NCI-H748 (cell line): Measurements from ENCODE around the gene FAM131B.

Experiments
- DNase-seq: peaks from one replicate; lab custom pipeline; 2025; ENCODE audit not compliant: unreplicated experiment; lab: John Stamatoyannopoulos, UW

The FAM131B gene

DNA sequence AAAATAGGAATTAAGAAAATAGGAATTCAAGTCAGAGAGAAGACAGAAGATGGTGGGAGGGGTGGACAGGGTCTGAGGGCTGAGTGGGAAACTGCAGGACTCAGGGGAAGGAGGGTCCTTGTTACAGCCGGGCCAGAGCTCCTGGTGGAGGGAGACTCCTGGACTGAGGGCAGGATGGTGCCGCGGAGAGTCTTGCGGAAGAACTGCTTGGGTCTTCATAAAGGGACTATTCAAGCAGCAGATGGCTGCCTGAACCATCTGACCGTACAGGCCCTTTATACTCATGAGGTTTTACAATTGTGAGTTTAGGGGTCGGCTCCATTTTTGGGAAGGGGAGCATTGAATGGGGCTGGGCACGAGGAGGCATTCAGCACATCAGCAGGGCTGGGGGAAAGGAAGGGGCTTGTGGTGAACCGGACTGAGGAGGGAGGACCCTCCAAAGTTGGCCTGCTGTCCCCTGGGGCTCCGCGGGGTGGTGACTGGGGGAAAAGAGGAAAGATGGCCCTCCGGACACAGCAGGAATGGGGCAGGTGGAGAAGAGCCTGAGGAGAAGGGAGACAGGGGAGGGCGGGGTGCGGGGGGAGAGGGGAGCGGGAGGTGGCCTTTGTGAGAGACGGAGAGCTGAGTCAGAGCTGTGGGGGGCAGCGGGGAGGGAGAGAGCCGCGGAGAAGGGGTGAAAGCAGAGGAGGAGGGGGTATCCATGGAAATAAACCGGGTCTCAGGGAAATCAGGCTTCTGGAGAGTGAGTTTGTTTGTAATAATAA, 1.5 kb downstream of the FAM131B start:
- peak; percentile 71 for DNase-seq

DNA sequence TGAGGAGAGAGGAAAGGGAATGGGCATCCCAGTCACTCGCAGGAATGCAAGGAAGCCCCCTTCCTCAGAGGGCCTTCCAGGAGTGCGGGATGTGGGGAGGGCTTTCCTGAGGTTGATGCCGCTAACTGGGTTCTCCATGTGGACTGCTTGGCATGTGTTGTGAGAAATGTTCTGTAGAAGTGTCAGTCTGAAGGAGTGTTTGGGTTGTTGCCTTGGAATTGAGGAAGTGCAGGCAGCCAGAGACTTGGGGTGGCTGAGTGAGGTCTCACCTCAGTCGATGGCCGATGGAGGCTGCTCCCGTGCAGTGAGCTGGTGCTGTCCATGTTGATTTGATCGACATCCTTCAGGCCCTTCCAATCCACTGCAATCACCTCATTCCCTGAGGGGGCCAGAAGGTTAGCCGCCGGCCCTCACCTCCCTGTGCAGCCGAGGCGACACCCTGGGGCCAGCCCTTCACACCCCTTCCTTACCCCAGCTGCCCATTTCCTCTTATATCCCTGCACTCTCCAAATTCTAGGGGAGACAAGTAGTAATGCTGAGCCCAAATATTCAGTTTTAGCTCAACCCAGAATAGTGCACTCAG, 2.7 kb downstream of the FAM131B start:
- no peak for DNase-seq

DNA sequence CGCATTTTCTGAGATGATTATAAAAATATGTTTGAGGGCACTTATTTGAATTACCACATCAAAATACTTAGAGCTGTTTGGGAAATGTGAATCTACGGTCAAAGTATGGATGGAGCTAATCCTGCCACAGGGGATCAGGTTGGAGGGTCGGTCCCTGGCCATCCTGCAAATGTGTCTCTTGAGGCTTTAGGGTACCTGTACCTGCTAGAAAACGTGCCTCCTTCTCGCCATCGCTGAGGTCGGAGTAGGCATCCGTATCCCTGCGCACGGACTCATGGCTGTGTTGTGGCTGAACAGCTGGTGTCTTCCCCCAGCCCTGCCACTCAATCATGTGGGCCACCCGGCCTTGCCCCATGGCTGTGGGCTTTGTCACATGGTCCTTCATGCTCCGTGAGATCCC, 3.9 kb downstream of the FAM131B start:
- no peak for DNase-seq

DNA sequence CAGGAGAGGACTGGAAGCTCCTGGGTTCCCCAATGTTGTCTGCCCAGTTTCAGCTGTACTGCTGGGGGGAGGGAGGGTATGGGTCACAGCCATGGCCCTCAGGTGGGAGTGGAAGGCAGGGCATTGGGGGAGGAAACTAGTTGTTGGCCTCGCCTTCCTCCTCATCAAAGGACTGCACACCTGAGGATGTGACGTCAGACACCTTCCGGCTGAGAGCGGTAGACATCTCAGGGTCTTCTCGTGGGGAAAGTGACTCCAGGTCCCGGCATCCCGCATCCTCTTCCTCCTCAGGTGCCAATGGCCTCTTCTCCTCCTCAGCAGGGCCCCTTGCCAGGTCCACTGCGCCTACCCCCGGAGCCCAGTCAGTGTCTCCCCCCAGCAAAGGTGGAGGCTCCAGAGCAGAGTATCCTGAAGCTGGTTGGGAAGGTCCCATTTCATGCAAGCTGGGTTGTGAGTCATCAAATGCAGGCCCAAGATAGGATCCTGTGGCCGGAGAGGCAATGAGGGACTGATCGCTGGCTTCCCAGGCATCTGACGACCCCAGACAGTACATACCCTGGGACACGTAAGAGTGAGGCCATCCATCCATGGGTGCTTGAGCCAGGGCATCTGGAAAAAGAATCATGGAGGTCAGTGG, 6.0 kb downstream of the FAM131B start:
- DNase-seq = no peak

DNA sequence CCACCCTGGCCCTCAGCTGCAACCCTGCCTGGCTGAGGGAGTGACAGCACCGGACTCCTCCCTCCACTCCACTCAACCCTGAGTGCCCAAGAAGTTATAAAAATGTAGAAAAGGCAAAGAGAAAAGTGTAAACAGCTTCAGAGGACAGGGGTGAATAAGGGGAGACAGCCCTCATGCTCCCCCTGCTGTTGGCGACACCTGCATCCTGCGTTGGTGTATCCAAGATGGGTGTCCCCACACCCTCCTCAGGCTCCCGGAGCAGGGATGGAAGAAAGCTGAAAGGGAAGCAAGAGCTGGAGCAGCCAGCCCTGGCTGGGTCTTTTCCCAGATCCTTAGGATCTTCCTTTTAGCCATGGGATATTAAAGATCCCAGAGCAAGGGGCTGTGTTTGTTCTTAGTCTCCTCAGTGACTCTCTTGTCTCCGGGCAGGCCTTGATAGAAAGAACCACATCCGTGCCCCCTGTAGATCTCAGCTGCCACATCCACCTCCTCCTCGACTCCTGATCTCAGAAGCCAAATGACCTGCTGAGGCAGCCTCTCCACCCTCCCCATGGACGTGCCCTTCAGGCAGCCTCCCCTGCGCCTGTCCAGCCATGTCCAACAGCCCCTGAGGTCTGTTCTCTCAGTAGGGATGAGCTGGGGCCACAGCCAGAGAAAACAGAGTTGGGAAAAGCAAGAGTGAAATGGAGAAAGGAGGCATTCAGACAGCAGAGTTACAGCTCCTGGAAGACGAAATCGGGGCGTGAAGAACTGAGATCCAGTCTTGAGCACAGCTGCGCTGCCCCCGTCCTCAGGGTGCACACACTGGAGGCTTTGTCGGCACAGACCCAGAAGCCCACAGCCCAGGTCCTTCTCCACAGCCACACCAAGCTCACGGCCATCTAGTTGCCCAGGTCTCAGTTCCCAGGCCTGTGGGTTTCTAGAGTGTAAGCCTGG, 6.8 kb downstream of the FAM131B start:
- no peak for DNase-seq

DNA sequence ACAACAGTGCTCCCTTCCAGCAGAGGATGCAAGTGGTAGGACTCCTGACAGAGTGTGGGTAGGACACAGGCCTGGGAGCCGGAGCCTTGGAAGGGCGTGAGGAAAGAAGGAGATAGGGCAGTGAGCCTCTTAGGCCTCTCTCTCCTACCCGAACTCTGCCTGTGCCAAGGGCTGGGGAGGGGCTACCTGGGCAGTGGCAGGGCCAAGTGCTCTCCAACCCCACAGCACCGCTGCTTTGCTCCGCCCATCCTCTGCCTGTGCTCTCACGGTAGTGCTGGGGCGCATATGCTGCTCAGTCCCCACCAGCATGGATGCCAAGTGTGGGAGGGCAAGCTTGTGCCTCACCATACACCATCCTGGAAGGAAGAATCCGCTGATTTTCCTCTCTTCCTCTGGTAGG, 7.5 kb downstream of the FAM131B start:
- DNase-seq = no peak

DNA sequence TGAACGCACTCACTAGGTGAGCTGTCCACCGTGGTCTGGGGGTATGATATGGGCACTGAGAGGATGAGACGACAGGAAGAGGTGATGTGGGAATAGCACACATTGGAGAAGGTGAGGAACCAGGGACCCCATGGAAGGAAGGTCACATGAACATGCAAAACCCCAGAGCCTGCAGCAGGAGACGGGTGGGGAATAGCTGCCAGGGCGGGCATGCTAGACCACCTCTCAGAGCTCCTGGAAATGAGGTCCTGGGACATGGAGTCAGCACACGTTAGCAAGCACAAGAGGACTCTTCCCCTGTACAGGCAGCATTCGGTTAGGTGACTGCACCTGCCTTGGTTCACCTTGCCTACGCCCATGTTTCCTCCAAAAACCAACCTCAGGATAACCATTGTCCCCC, 8.1 kb downstream of the FAM131B start:
- DNase-seq = no peak

DNA sequence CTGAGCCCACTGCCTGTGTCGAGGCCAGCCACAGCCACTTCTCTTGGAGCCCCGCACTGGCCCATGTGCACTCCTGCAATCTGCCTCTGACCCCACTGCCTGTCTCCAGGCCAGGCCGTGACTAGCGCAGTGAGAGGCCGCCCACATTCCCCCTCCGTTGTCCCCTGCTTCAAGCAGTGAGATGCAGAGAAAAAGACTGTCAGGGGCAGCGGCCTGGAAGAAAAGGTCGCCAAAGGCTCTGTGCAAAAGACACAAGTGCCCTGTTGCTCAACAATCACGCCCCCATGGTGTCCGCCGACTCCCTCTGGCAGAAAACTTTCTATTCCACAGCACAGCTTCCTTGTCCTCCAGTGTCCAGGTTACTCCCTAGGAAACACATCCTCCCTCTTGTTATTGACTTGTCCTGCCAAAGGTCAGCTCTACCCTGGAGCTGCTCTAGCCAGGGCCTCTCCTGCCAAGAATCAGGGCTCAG, 9.9 kb downstream of the FAM131B start:
- DNase-seq = no peak

DNA sequence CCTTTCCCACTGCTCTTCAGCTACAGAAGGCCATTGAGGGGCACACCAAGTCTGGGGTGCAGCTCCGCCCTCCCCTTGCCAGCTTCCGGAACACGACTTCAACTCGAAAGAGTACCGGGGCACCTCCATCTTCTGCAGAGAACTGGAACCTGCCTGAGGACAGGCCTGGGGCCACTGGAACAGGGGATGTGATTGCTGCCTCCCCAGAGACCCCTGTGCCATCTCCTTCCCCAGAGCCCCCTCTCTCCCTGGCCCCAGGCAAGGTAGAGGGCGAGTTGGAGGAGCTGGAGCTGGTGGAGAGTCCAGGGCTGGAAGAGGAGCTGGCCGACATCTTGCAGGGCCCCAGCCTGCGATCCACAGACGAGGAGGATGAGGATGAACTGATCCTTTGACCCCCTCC, 10.9 kb downstream of the FAM131B start:
- DNase-seq = no peak

DNA sequence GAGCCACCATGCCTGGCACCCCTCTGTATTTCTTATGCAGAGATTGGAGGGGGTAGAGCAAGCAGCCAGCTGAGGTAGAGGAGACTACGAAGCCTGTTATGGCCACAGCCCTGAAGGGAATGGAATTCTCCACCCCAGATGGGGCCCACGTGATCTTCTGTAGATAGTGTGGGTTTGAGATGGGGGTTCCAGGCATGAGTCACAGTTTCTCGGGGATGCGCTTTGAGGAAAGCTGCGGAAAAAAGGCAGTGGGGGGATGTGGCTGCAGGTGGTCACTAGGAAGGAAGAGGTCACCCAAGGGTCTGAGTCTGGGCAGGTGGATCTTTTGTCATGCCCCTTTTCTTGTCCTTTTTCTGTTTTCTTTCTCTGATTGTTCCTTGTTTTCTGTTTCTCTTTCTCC, 11.5 kb downstream of the FAM131B start:
- DNase-seq = no peak

DNA sequence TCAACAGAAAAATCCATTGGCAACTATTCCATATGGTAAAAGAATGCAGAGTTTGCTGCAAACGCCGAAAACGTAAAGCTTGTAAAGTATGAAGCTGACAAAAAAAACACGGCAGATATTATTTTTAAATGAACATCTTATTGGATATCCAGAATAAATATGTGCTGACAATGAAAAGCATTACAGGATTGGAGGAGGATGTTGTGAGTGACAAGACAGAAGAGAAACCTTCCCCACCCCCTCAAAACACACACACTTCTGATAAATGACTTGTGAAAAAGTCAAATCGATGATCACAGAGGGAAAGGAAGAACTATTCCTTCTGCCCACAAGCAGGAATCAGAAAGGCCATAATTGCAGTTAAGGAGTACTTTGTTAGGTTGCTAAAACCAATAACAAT, 14.6 kb downstream of the FAM131B start:
- DNase-seq = no peak

DNA sequence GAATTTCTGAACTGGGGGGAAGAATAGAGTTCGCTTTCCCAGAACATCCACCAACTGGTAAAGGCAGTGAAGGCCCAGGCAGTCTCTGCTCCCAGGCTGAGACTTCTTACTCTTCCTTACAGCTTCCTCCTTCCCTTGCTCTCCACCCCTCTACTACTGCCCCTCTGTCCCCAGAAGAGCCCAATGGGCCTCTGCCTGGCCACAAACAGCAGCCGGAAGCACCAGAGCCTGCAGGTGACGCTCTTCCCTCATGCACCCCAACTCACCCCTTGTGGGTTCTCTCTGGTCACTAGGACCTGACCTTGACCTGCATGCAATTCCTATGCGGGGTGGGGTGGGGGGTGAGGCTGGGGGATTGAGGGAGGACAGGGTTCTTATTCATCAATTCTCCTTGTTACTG, 16.5 kb downstream of the FAM131B start:
- DNase-seq = no peak

DNA sequence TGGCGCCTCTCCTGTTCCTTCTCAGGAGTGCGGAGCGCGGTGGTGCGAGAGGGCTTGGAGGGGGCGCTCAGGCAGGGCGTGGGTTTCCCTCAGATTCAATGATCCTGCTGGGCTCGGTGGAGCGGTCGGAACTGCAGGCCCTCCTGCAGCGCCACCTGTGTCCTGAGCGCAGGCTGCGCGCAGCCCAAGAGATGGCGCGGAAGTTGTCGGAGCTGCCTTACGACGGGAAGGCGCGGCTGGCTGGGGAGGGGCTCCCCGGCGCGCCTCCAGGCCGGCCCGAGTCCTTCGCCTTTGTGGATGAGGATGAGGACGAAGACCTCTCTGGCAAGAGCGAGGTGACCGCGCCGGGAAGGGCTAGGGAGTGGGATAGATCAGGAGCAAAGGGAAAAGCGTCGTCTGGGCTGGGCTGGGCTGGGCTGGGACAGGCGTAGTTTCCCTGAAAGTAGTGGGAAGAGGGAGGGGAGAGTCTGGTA, 17.0 kb downstream of the FAM131B start:
- DNase-seq = peak; percentile 86

DNA sequence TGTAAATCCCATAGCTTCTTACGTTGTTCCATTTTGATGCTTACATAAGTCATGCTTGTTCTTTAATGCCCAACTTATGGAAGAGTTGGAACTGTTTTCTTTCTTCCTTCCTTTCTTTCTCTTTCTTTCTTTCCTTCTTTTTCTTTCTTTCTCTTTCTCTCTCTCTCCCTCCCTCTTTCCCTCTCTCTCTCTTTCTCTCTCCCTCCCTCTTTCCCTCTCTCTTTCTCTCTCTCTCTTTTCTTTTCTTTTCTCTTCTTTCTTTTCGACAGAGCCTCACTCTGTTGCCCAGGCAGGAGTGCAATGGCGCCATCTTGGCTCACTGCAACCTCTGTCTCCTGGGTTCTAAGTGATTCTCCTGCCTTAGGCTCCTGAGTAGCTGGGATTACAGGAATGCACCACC, 18.9 kb downstream of the FAM131B start:
- DNase-seq = no peak

DNA sequence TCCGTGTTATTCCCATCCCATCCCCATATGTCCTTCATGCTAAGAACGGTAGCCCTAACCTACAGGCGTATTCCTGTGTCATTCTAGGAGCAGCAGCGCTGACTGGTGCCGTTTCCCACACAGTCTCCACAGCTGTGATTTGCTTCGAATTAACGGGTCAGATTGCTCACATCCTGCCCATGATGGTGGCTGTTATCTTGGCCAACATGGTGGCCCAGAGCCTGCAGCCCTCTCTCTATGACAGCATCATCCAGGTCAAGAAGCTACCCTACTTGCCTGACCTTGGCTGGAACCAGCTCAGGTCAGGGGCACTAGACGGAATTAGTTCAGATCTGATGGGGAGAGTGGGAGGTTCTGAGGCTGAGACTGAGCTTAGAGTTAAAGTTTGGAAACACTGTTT, 20.7 kb downstream of the FAM131B start:
- DNase-seq = no peak

DNA sequence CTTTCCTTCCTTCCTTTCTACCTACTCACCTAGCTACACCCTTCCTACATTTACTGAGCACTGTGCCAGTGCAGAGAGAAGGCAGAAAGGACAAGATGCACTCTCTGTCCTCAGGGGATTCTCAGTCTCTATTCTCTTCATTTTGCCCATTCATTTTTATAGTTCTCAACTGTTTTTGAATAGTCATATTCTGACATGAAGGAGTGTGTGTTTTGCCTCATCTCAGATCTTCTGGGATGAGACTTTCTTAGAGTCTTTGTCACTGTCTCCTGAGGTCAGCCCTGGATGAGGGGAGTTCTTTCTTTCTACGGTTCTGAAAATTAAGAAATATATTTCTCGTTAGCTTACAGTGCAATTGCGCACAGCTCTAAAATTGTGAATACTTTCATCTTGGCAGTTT, 25.3 kb downstream of the FAM131B start:
- no peak for DNase-seq

DNA sequence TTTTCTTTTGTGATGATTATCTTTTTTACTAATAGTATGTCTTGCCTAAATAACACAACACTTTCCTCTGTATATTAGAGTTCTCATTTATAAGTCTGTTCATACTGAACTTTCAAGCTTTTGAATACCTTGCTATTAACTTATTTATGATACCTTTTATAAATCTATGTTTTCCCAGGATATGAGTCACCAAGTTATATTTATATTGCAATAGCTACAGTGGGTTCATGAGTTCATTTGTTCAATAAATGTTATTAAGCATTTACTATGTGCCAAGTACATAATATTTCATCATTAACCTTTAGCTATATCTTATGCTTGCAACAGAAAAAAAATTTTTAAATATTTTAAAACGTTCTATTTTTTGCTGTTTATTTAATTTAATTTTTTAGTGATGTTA, 28.3 kb downstream of the FAM131B start:
- DNase-seq = no peak

DNA sequence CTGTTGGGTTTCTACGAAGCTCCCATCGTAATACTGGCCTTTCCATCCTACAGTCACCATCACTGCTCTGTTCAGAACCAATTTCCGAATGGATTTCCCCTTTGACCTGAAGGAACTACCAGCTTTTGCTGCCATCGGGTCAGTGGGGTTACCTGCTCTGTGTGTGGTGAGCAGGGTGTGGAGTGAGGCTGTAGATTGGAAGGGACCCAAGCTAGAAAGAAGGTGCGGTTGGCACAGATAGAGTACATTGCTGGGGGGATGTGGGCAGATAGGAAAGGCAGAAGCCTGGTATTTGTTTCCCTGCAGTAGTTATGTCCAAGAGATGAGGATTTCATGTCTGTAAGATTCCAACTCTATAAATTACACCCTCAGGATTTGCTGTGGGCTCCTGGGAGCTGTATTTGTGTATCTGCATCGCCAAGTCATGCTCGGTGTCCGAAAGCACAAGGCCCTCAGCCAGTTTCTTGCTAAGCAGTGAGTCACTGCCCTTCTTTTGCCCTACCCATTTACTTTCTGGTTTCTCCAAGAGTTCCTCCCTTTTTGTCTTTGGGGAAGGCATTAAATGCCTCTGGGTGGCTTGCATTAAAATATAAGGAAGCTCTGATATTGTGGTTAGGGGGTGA, 31.2 kb downstream of the FAM131B start:
- DNase-seq = no peak

DNA sequence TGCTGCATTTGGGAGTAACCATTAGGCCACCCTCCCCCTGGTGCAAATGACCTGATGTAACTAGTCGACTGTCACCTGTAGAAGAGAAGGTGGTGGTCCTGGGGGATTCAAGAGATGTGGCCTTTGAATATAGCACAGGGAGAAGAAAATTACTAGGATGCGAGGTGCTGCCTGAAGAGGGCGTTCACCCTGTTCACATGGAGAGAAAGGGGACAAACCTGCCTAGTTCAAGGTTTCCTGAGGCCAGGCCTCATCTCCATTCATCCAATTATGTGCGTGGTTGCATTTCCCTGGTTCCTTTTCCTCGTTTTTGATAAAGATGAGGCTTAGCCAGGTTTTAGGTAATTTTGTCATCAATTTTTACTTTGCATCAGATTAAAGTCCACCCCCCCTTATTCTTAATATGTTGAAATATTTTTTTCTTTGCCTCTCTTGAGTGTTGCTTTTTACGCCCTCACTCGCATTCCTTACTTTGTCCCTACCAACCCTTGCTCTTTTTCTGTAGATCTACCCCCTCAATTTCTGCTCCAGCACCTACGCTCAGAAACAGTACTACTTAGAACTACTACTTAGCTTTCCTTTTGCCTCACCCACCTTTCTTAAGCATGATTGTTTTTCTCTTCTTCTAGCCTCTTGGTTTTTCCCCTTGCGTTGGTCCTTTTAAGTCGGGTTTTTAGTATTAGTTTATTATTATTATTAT, 32.9 kb downstream of the FAM131B start:
- peak; percentile 10 for DNase-seq

DNA sequence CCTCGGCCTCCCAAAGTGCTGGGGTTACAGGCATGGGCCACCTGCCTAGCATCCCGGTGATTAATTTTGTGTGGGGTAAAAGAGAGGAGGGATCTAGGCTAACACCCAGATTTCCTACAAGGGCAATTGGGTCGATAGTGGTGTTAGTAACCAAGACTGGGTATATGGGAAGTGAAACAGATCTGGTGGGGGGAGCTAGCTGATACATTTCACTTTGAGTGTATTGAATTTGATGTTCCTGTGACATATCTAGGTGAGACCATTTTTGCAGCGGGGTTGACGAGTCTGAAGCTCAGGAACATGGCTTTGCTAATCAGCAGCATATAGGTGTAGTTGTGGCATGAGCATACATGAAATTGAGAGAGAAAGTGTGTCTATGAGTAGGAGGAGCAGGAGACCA, 34.6 kb downstream of the FAM131B start:
- DNase-seq = no peak
